HEK293 (cell line): ENCODE results near the gene KRT20.

Experiments used
- CTCF ChIA-PET: fragments of 350-600 bp; formaldehyde crosslinking; extraction: SDS; loops from one replicate; lab custom pipeline; 2021; ENCODE audit warnings: antibody characterized with exemption; lab: Yijun Ruan, JAX
- POLR2A ChIA-PET: fragments of 300-600 bp; formaldehyde crosslinking; extraction: SDS; loops from one replicate; lab custom pipeline; 2020; ENCODE audit warnings: antibody characterized with exemption, inconsistent platforms; lab: Yijun Ruan, JAX
- H3K27ac ChIP-seq: fragments of 200-500 bp; sonication (Bioruptor generic); 2 replicates; pipeline ENCODE4 v1.5.1; 2014; ENCODE audit warnings: low read depth, low read length, control low read depth, inconsistent platforms; ENCODE audit errors: extremely low read depth
- H3K36me3 ChIP-seq, 2 experiments: fragments of 200-500 bp in 1 of 2; sonication (Bioruptor generic) in 1 of 2; 1 replicate in 1 of 2; 2 replicates in 1 of 2; pipeline ENCODE4 v1.5.1; 2014 to 2017; ENCODE audit warnings: inconsistent platforms in 2 of 2, low read length in 2 of 2; ENCODE audit not compliant: control insufficient read depth in 2 of 2, insufficient read depth in 1 of 2
- H3K4me1 ChIP-seq: fragments of 200-500 bp; sonication (Bioruptor generic); 2 replicates; pipeline ENCODE4 v1.5.1; 2014; ENCODE audit warnings: mild to moderate bottlenecking, low read length, inconsistent platforms; ENCODE audit not compliant: control insufficient read depth, insufficient read depth
- H3K4me3 ChIP-seq: 2 replicates; pipeline ENCODE4 v1.5.1; 2011; ENCODE audit warnings: low read depth, mild to moderate bottlenecking, control low read depth, low read length, moderate library complexity
- H3K9me3 ChIP-seq: fragments of 200-500 bp; sonication (Bioruptor generic); 2 replicates; pipeline ENCODE4 v1.5.1; 2014; ENCODE audit warnings: low read depth, low read length, inconsistent platforms; ENCODE audit not compliant: control insufficient read depth, insufficient read depth
- BCL11A ChIP-seq: fragments of 450-650 bp; formaldehyde crosslinking; IDR thresholded peaks from 2 replicates; pipeline ENCODE4 v1.5.1; 2016; ENCODE audit warnings: low read depth, missing biosample characterization, missing genetic modification characterization
- BCL11B ChIP-seq: fragments of 450-650 bp; formaldehyde crosslinking; IDR thresholded peaks from 2 replicates; pipeline ENCODE4 v1.5.1; 2016; ENCODE audit warnings: low read depth, missing biosample characterization, missing genetic modification characterization
- GLI4 ChIP-seq: fragments of 450-650 bp; formaldehyde crosslinking; IDR thresholded peaks from 2 replicates; pipeline ENCODE4 v1.5.1; 2016; ENCODE audit warnings: missing biosample characterization, missing genetic modification characterization
- HIC1 ChIP-seq: fragments of 450-650 bp; formaldehyde crosslinking; IDR thresholded peaks from 2 replicates; pipeline ENCODE4 v1.5.1; 2016; ENCODE audit warnings: missing biosample characterization, missing genetic modification characterization
- KLF16 ChIP-seq: fragments of 450-650 bp; formaldehyde crosslinking; IDR thresholded peaks from 2 replicates; pipeline ENCODE4 v1.5.1; 2017; ENCODE audit warnings: missing biosample characterization, missing genetic modification characterization
- PRDM1 ChIP-seq: fragments of 450-650 bp; formaldehyde crosslinking; IDR thresholded peaks from 2 replicates; pipeline ENCODE4; 2016; ENCODE audit warnings: missing biosample characterization, missing genetic modification characterization
- REPIN1 ChIP-seq: fragments of 450-650 bp; formaldehyde crosslinking; IDR thresholded peaks from 2 replicates; pipeline ENCODE4 v1.5.1; 2017; ENCODE audit warnings: missing biosample characterization, missing genetic modification characterization, low read depth
- WT1 ChIP-seq: fragments of 450-650 bp; formaldehyde crosslinking; IDR thresholded peaks from 2 replicates; pipeline ENCODE4 v1.5.1; 2016; ENCODE audit warnings: missing biosample characterization, missing genetic modification characterization
- YY2 ChIP-seq: fragments of 450-650 bp; formaldehyde crosslinking; IDR thresholded peaks from 2 replicates; pipeline ENCODE4 v1.5.1; 2016; ENCODE audit warnings: missing biosample characterization, missing genetic modification characterization
- ZBTB6 ChIP-seq: fragments of 450-650 bp; formaldehyde crosslinking; IDR thresholded peaks from 2 replicates; pipeline ENCODE4 v1.5.1; 2017; ENCODE audit warnings: missing biosample characterization, missing genetic modification characterization
- ZNF10 ChIP-seq: fragments of 450-650 bp; formaldehyde crosslinking; IDR thresholded peaks from 2 replicates; pipeline ENCODE4 v1.5.1; 2017; ENCODE audit warnings: missing biosample characterization, missing genetic modification characterization
- ZNF184 ChIP-seq: fragments of 450-650 bp; IDR thresholded peaks from 2 replicates; pipeline ENCODE4 v1.5.1; 2018; ENCODE audit warnings: missing biosample characterization, mild to moderate bottlenecking, missing genetic modification characterization
- ZNF239 ChIP-seq: fragments of 450-650 bp; formaldehyde crosslinking; IDR thresholded peaks from 2 replicates; pipeline ENCODE4 v1.5.1; 2016; ENCODE audit warnings: missing biosample characterization, missing genetic modification characterization
- ZNF248 ChIP-seq: fragments of 450-650 bp; formaldehyde crosslinking; IDR thresholded peaks from 2 replicates; pipeline ENCODE4 v1.5.1; 2017; ENCODE audit warnings: missing biosample characterization, missing genetic modification characterization
- ZNF292 ChIP-seq: fragments of 450-650 bp; formaldehyde crosslinking; IDR thresholded peaks from 2 replicates; pipeline ENCODE4 v1.5.1; 2016; ENCODE audit warnings: low read depth, missing biosample characterization, missing genetic modification characterization, borderline replicate concordance
- ZNF324 ChIP-seq: fragments of 450-650 bp; formaldehyde crosslinking; IDR thresholded peaks from 2 replicates; pipeline ENCODE4 v1.5.1; 2016; ENCODE audit warnings: missing biosample characterization, missing genetic modification characterization
- ZNF335 ChIP-seq: fragments of 450-650 bp; formaldehyde crosslinking; conservative IDR thresholded peaks from 2 replicates; pipeline ENCODE4 v1.5.1; 2016; ENCODE audit warnings: missing biosample characterization, missing genetic modification characterization
- ZNF366 ChIP-seq: fragments of 450-650 bp; formaldehyde crosslinking; conservative IDR thresholded peaks from 2 replicates; pipeline ENCODE4 v1.5.1; 2016; ENCODE audit warnings: missing biosample characterization, missing genetic modification characterization
- ZNF549 ChIP-seq: fragments of 450-650 bp; IDR thresholded peaks from 2 replicates; pipeline ENCODE4 v1.5.1; 2018; ENCODE audit warnings: missing biosample characterization, missing genetic modification characterization, mild to moderate bottlenecking, inconsistent platforms, moderate library complexity
- ZNF585B ChIP-seq: fragments of 450-650 bp; formaldehyde crosslinking; IDR thresholded peaks from 2 replicates; pipeline ENCODE4 v1.5.1; 2016; ENCODE audit warnings: missing biosample characterization, missing genetic modification characterization
- ZNF624 ChIP-seq: fragments of 450-650 bp; formaldehyde crosslinking; IDR thresholded peaks from 2 replicates; pipeline ENCODE4 v1.5.1; 2017; ENCODE audit warnings: missing biosample characterization, missing genetic modification characterization
- ZNF660 ChIP-seq: fragments of 450-650 bp; IDR thresholded peaks from 2 replicates; pipeline ENCODE4 v1.5.1; 2018; ENCODE audit warnings: missing biosample characterization, mild to moderate bottlenecking, missing genetic modification characterization
- ZNF704 ChIP-seq: fragments of 450-650 bp; formaldehyde crosslinking; IDR thresholded peaks from 2 replicates; pipeline ENCODE4 v1.5.1; 2016; ENCODE audit warnings: missing biosample characterization, missing genetic modification characterization
- ZNF776 ChIP-seq: fragments of 450-650 bp; formaldehyde crosslinking; IDR thresholded peaks from 2 replicates; pipeline ENCODE4 v1.5.0; 2017; ENCODE audit warnings: missing biosample characterization, missing genetic modification characterization, borderline replicate concordance
- ZNF777 ChIP-seq: fragments of 450-650 bp; formaldehyde crosslinking; IDR thresholded peaks from 2 replicates; pipeline ENCODE4 v1.5.1; 2017; ENCODE audit warnings: missing biosample characterization, missing genetic modification characterization, borderline replicate concordance
- ZNF791 ChIP-seq: fragments of 450-650 bp; formaldehyde crosslinking; IDR thresholded peaks from 2 replicates; pipeline ENCODE4 v1.5.1; 2016; ENCODE audit warnings: missing biosample characterization, missing genetic modification characterization
- ZNF837 ChIP-seq: fragments of 450-650 bp; formaldehyde crosslinking; IDR thresholded peaks from 2 replicates; pipeline ENCODE4 v1.5.1; 2016; ENCODE audit warnings: missing biosample characterization, missing genetic modification characterization
- TF ChIP-seq, protein P1 (sequence below): fragments of 450-650 bp; formaldehyde crosslinking; IDR thresholded peaks from 2 replicates; pipeline ENCODE4 v1.5.1; 2016; ENCODE audit warnings: missing biosample characterization, missing genetic modification characterization

The KRT20 gene

DNA sequence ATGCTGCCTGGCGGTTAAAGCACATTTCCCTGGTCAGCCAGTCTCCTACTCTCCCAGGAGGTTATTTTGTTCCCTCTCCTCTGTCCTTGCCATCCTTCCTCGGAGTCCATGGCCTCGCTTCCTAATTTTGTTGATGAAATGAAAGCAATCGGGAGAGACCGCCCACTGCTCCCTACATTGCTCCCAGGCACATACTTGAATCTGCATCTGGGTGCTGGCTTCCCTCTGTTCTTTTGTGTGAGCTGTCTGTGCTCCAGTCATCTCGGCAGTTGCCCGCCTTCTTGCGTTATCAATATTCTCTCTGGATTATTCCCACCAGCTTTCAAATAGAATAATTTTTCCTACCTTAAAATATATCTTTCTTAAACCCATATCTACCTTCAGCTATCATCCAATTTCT, 41.3 kb upstream of the KRT20 start (continued):
- TF ChIP-seq HIC1 (tag by site-specific recombination) (no peak), ZNF585B (tag by site-specific recombination) (no peak), ZNF704 (tag by site-specific recombination) (no peak), REPIN1 (tag by site-specific recombination) (no peak), ZNF624 (tag by site-specific recombination) (no peak), ZNF549 (tag by site-specific recombination) (no peak), ZNF248 (tag by site-specific recombination) (no peak)
- TF ChIP-seq, all 188 proteins: peak for 0

DNA sequence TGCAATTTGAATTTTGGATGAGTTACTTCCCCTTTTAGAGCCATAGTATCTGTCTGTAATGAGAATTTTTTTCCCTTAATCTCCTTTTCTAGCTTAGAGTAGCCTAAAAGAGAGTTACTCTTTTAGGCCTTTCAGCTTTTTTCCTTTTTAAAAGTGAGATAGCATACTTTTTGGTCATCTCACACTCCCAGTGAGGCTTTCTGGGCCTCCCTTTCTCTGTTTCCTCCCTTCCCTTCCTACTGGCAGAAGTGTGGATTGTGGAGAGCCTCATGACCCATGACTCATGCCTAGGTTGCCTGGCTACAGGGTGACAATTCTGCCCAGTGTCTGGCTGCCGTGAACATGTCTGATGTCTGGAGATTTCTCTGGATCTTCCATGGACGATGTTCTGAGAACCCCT, 37.2 kb upstream of the KRT20 start:
- Histone ChIP-seq H3K4me3 (no peak overlapping the region), H3K4me1 (no peaks in the 10 kb centered on the region), H3K27ac (no peak overlapping the region), H3K9me3 (no peaks in the 10 kb centered on the region), H3K36me3 (no peaks in the 10 kb centered on the region)
- POLR2A ChIA-PET: no interaction called here
- CTCF ChIA-PET: interaction anchor here (0.6 to 1.0 kb wide), 3 partner anchors 434 to 726 kb away, joined by 3 to 6 read pairs (median 3); no protein-coding TSS in a partner anchor
- TF ChIP-seq ZNF184 (tag by site-specific recombination) (no peak), GLI4 (tag by site-specific recombination) (no peak), ZNF335 (tag by site-specific recombination) (peak; percentile 38), ZNF791 (tag by site-specific recombination) (no peak), WT1 (tag by site-specific recombination) (peak; percentile 45; the same call in 1 of the 2 replicates), ZNF777 (no peak), ZNF292 (tag by site-specific recombination) (no peak), YY2 (no peak), ZNF239 (no peak), ZNF776 (tag by site-specific recombination) (no peak), BCL11A (tag by site-specific recombination) (no peak), ZNF10 (no peak), ZNF366 (tag by site-specific recombination) (peak; percentile 57; the same call in 1 of the 2 replicates), PRDM1 (tag by site-specific recombination) (peak; percentile 81), KLF16 (tag by site-specific recombination) (no peak), ZNF837 (no peak), ZNF660 (tag by site-specific recombination) (0 out of 2 replicates have a peak, but pooled peaks have one; percentile 29), ZNF324 (no peak), BCL11B (tag by site-specific recombination) (no peak), ZBTB6 (tag by site-specific recombination) (no peak)
- TF ChIP-seq, protein P1, sequence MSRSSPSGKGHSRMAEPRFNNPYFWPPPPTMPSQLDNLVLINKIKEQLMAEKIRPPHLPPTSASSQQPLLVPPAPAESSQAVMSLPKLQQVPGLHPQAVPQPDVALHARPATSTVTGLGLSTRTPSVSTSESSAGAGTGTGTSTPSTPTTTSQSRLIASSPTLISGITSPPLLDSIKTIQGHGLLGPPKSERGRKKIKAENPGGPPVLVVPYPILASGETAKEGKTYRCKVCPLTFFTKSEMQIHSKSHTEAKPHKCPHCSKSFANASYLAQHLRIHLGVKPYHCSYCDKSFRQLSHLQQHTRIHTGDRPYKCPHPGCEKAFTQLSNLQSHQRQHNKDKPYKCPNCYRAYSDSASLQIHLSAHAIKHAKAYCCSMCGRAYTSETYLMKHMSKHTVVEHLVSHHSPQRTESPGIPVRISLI (tag by site-specific recombination): no peak
